NCI-H345 treated with DMSO at 0.1 percent for 48 hours (cell line): ENCODE results near the gene ATF7.
"Not testable (repeated sequence)": the region's sequence is repeated elsewhere in the genome, so short reads cannot be mapped to it uniquely, and the experiment has no call there.

ENCODE experiments used
- DNase-seq: peaks from one replicate; lab custom pipeline; 2025; ENCODE audit not compliant: unreplicated experiment; lab: John Stamatoyannopoulos, UW

ATF7 gene

DNA sequence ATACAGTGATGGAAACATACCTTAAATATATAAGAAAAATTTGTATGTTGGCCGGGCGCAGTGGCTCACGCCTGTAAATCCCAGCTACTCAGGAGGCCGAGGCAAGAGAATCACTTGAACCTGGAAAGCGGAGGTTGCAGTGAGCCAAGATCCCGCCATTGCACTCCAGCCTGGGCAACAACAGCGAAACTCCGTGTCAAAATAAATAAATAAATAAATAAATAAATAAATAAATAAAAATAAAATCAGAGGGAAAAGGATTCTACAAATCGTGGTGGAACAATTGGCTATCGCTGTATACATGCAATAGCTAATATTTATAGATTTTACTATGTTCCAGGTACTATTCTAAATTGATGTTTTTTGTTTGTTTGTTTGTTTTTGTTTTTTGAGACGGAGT lies 1.7 kb upstream of the ATF7 start:
- no peak for DNase-seq

DNA sequence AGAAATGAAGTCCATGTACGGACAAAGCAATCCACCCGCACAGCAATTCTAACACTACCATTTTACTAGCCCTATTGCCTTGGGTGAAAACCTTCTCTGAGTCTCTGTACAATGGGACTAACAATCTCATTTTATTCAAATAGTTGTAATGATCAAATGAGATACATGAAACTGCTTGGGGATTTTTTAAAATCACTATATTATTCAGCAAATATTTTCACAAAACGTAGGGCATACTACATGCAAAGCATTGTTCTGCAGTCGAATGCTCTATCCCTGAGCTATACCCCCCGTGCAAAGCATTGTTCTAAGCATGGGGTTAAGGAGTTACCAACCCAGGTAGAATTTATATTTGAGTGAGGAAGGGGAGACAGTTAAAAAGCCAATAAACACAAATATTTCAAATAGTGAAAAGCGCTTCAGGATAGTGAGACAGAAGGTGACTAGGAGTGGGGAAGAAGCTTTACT lies 554 bp upstream of the ATF7 start:
- DNase-seq, result peak; percentile 8

- no peak for DNase-seq
These were observed 723 bp downstream of the ATF7 start for GRCh38 chr12:53625373-53625945.

DNA sequence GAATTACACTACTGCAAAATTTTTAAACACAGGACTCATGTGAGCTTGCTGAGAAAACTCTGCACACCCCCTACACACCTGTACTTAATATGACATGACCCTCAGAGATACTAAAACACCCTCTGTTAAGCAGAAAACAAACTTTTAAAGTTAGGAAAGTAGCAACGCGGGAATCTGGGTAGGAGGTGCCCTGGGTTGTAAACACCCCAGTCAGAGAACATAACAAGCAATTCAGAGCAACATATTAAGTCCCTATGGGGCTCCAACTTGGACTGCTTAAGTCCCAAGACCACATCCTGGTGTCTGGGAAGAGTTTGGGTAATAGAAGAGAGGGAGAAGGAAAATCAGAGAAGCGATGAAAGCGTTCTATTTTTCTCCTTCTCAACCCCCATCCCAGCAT lies 1.2 kb downstream of the ATF7 start:
- DNase-seq, result no peak

GRCh38 chr12:53624458-53624857 lies 1.7 kb downstream of the ATF7 start:
- DNase-seq, result no peak

GRCh38 chr12:53623548-53624385 lies 2.4 kb downstream of the ATF7 start:
- no peak for DNase-seq

GRCh38 chr12:53622724-53623123 lies 3.5 kb downstream of the ATF7 start:
- DNase-seq, result no peak

- DNase-seq, result no peak
These were observed 7.9 kb downstream of the ATF7 start for GRCh38 chr12:53618275-53618674.

DNA sequence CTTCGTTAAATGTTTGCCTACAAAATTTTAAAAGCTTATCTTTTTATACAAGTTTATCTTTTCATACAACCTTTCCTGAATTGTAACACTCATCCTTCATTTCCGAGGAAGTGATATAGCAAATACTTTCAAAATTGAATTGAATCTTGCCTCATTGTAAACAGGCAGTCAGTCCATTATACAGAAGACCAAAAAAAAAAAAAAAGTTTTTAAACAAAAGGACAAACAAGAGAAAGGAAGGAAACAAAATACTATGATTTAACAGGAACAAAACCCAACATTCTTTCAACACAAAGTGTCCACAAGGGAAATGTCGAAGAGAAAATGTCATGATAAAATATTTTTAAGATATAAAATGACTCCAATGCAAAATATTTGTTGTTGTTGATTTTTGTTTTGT lies 8.5 kb downstream of the ATF7 start:
- DNase-seq, result no peak

GRCh38 chr12:53616950-53617349 lies 9.2 kb downstream of the ATF7 start:
- DNase-seq, result no peak

- DNase-seq, result no peak
These were observed 12.4 kb downstream of the ATF7 start for GRCh38 chr12:53613821-53614220.

DNA sequence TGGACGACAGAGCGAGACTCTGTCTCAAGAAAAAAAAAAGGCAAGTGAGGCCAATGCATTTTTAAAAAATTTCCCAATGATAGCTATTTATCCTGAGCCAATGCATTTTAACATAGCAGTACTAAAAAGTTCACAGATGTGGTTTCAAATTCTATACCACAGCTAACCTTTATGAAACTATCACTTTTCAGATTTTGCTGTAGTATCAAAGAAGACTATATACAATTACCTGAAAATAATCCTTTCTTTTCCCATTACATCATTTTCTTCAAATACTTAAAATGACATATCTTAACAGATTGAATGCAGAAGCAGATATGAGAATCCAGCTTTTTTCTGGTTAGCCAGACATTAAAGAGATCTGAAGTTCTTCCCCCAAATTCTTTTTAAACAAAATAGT lies 13.2 kb downstream of the ATF7 start:
- DNase-seq, result no peak

- no peak for DNase-seq
These were observed 14.9 kb downstream of the ATF7 start for GRCh38 chr12:53611304-53611703.

- DNase-seq, result not testable (repeated sequence)
These were observed 19.5 kb downstream of the ATF7 start for GRCh38 chr12:53606688-53607087.

- no peak for DNase-seq
These were observed 21.6 kb downstream of the ATF7 start for GRCh38 chr12:53604581-53604980.

GRCh38 chr12:53603804-53604203 lies 22.4 kb downstream of the ATF7 start:
- no peak for DNase-seq

- no peak for DNase-seq
These were observed 23.0 kb downstream of the ATF7 start for GRCh38 chr12:53603196-53603595.

DNA sequence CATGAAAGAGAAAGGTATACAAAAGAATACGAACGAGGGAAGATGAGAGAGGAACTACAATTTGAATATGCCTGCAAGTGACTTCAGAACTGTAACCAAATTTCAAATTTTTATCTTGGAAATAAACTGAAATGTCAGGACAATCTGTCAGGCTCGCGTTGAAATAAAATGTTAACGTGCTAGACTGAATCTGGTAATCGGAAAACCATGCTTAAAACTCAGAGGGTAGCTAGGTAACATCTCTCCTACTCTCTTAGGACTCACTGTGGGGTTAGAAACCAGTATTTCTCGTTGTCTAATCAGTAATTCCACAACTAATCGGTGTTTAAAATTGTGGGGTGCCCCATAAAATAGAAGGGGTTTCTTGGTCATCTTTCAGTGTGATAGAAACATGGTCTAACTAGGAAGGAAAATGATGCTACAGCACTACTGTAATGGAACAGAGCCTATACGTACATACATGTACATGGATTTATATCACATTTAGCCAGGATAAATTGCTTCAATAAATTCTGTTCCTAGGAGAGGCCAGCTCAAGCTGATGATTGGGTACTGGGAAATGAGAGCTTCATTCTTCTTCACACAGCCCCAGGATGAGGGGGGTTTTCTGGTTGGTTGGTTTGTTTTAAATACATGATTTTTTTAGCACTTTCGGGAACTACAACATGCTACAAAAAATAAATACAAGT lies 23.9 kb downstream of the ATF7 start:
- DNase-seq, result no peak

DNA sequence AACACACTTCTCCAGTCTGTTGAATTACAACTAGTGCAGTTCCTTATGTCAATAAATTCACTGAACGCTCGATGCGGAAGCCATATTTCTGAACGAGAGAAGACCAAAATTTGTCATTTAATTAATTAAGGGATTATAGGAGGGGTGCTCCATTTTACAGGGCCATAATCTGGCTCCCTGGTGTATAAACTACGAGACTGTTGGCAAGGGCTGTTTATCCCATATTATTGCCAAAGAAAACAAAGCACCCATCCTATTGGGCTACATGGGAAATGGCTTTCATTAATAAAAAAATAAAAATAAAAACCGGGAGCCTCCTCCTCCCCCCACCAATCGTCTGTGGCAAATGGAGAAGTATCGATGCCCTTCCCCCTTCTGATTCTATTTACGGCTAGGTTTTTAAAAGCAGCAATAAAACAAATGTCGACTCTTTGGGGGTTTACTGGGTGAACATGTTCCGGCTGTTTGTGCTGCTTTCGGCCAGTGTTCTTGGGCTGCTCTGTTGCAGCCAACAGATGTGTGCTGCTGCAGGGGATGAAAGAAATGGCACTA lies 24.8 kb downstream of the ATF7 start:
- DNase-seq, result no peak

DNA sequence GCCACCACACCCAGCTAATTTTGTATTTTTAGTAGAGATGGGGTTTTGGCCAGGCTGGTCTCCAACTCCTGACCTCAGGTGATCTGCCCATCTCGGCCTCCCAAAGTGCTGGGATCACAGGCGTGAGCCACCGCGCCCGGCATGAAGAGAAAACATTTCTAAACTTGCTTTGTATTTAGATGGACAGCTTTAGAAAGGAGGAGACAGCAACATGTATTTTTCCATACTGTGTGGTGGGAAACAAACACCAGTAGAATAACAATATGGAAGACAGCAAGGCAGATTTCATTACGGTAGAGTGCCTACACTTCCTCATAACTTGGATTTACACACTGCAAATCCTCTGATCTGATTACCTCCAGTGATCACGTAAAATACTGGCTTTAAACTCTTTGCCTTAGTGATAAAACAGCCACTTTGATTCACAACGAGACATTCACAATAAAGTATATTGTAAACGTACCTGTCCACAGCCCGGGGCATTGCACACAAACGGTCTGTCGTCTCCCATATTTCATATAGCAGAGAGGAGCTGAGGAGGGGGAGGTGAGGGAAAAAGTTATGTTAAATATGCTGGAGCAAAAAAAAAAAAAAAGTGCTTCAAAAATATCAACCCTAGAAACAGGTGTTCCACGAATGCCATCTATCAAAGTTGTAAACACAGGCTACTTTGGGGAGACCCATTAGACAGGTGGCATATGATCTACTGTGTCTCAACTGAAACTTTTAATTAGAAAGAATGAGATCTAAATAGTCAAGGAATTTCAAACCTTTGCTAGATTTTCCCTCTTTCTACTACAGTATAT lies 25.5 kb downstream of the ATF7 start:
- no peak for DNase-seq

DNA sequence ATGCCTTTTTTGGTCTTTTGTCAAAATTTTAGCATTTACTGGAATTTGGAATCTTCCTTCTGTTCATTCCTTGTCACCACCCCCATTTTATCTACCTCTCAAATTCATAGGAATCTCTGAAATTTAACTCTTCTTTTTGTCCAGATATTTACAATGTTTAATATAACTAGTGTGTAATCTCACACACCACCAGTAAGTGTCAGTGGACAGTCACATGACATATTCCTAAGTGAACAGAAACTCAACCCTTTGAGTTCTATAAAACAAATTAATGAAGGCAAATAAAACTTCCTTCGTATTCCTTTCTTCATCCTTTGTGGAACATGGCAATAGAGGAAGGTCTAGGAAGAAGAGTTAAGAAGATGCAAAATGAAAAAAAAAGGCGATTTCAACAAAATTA lies 26.6 kb downstream of the ATF7 start:
- DNase-seq, result no peak
